Vagina (tissue), 2 donors: ENCODE measurements around the gene BCL2L13.

Source experiments
- CTCF ChIP-seq, 3 experiments: fragments of 450-650 bp in 2 of 3; fragments of 200-600 bp in 1 of 3; sonication (generic) in 1 of 3; IDR thresholded peaks; one replicate each; pipeline ENCODE4 v1.5.1; 2017 to 2019; ENCODE audit warnings: antibody characterized with exemption in 3 of 3, mild to moderate bottlenecking in 2 of 3, moderate library complexity in 2 of 3
- POLR2A ChIP-seq, 2 donors: fragments of 450-650 bp; IDR thresholded peaks; one replicate each; pipeline ENCODE4 v1.6.1; 2017; ENCODE audit warnings: antibody characterized with exemption in 2 of 2, mild to moderate bottlenecking in 2 of 2, moderate library complexity in 2 of 2

GRCh38 chr22:17589810-17590375, 48.7 kb upstream of the BCL2L13 start:
- no peak for TF ChIP-seq CTCF (IDR thresholded peaks at IDR 0.05)
- no peak for TF ChIP-seq POLR2A (IDR thresholded peaks at IDR 0.05)
